ENCODE data around the gene LCE2D. TPM values are rescaled to one million over a fixed set of nuclear protein-coding genes. Genes with fewer than 3 reads are reported as not detected.
"Not testable (repeated sequence)": the region's sequence is repeated elsewhere in the genome, so short reads cannot be mapped to it uniquely, and the experiment has no call there.

Gene LCE2D, protein sequence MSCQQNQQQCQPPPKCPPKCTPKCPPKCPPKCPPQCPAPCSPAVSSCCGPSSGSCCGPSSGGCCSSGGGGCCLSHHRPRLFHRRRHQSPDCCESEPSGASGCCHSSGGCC
- total RNA-seq = not detected in 2 replicates

GRCh38 chr1:152663098-152663497, at the start of gene LCE2D:
TSS of gene LCE2D (plus strand) at chr1:152663380. CDS start at chr1:152664106, 726 bp downstream.
- intact Hi-C loops (cut with micrococcal nuclease) = no loop called here

GRCh38 chr1:152613511-152613910, 49.7 kb upstream of the LCE2D start, which contains the start of gene LCE3B:
TSS of gene LCE3B (plus strand) at chr1:152613811. CDS start at chr1:152613811, 0 bp downstream.
- intact Hi-C loops (cut with micrococcal nuclease) = no loop called here

- intact Hi-C loops (cut with micrococcal nuclease) = no loop called here
Measured at GRCh38 chr1:152621993-152622392, 41.2 kb upstream of the LCE2D start.

DNA sequence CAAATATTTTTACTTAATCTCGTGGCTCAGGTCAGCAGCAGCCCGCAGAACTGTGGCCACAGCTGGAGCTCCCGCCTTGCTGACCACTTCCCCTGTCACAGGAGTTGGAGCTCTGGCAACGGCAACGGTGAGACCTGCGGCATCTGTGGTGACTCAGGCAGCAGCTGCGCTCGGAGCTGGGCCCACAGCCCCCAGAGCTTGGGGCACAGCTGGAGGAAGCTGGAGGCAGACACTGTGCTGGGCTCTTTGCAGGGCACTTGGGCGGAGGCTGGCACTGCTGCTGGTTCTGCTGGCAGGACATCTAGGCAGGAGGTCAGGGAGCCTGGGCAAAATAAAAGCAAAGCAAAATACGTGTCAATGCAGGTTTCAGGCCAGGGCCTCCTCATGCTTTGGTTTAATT, 40.4 kb upstream of the LCE2D start, which contains the start of gene LCE3A:
Gene LCE3A, minus strand, starts transcription at position 301 of the 400 bp plus-strand sequence. Its CDS starts 0 bp downstream, at position 301.
- intact Hi-C loops (cut with micrococcal nuclease) = no loop called here

GRCh38 chr1:152623203-152623844, 39.9 kb upstream of the LCE2D start:
- intact Hi-C loops (cut with micrococcal nuclease) = no loop called here

DNA sequence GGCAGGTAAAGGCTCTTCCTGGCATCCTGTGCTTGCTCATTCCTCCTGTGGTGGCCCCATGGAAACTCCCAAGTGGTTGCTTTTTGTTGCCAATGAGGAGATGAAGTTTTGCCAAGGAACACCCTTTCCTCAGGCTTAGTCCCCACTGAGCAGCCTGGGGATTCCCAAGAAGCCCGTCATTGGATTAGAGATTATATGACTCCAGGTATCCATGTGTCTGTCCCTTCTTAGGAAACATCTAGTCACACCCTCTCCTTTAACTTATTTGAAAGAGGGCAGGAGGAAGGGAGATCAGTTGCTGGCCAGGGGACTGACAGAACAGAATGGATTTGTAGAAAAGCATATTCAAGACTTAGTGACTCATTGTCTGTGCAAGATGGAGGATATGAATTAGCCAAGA, 36.4 kb upstream of the LCE2D start:
- intact Hi-C loops (cut with micrococcal nuclease) = no loop called here

DNA sequence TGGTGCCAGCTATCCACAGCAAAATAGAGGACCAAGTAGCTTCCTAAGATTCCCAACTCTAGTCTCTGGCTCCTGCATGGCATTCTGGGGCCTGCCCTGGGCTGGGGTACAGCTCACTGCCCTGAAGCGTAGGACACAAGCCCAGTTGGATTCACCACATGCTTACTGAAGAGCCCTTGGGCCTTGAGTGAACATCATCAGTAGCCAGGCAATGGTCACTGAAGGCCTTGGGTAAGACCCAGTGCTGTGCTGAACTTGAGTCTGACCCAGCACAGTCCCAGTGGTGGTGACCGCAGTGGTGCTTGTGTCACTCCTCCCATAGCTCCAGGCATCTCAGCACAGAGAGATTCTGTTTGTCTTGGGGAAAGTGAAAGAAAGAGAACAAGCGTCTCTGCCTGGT, 32.6 kb upstream of the LCE2D start:
- intact Hi-C loops (cut with micrococcal nuclease) = no loop called here

DNA sequence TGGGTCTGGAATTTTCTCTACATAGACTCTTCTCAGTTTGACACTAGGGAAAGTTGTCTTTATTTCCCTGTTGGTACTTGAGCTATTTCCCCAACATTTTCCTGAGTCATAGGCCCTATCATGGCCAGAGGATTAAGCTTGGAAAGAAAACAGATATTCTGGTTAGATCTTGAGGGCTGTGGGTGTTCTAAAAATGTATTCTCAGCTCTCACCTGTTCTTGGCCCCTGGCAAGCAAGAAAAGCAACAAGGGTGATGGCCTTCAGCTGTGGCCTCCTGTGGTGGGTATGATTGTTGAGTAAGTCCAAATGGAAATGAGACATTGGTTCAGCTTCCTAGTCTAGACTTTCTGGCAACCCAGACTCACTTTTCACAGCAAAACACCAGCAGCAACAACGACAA, 22.8 kb upstream of the LCE2D start:
- intact Hi-C loops (cut with micrococcal nuclease) = no loop called here

- intact Hi-C loops (cut with micrococcal nuclease) = no loop called here
Measured at GRCh38 chr1:152643945-152644344, 19.2 kb upstream of the LCE2D start.

DNA sequence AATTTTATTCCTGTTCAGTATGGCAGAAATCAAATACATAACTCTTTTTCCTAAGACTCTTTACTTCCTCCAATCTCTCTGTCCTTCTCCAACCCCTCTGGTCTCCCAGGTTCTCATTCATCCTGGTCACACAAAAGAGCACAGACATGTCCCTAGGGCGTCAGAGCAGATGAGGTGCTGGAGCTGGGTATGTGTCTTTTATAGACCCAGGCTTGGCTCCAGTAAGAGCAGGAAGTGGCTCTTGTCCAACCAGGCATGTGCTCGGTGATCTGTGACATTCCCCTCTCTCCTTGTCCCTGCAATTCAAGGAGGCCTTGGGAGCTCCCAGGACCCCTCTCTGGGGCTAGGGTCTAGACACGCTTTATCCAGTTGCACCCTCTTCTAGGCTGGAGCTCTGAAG, 18.0 kb upstream of the LCE2D start:
- intact Hi-C loops (cut with micrococcal nuclease) = no loop called here

DNA sequence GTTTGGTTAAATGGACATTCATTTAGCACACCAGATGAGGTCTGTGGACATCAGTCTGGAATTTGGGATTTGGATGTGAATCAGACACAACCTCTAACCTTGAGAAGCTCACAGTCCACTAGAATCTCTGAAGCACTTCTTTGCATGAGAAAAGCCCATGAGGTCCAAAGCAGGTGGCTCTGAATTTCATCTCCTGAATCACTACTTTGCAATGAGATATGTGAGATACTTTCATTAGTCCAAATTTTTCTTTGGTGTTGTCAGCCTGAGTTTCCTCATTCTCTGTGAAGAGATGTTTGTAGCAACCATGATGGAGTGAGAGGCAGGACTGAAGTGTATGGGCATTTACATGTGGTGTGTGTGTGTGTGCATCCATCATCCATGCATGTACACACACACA, 16.5 kb upstream of the LCE2D start:
- intact Hi-C loops (cut with micrococcal nuclease) = no loop called here

GRCh38 chr1:152654110-152654509, 9.1 kb upstream of the LCE2D start:
- intact Hi-C loops (cut with micrococcal nuclease) = loop anchor here (5.0 kb wide), 1 partner anchor 568 kb away; no protein-coding TSS in a partner anchor

DNA sequence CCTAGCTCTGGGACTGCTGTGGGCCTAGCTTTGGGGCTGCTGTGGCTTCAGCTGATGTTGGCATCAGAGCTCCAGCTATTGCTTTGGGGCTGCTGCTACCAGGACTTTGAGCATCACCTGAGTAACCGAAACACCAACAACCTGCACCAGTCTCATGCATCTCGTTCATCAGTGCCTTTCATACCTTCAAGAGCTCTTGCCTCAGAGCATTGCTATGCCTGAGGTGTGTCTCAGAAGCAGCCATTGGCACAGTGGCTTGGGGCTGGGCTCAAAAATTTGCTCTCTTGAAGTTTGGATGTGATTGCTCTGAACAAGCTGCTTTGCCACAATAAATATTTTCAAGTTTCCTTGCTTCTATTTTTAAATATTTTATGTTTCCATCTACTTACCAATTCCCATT, 6.7 kb upstream of the LCE2D start:
- intact Hi-C loops (cut with micrococcal nuclease) = no loop called here

DNA sequence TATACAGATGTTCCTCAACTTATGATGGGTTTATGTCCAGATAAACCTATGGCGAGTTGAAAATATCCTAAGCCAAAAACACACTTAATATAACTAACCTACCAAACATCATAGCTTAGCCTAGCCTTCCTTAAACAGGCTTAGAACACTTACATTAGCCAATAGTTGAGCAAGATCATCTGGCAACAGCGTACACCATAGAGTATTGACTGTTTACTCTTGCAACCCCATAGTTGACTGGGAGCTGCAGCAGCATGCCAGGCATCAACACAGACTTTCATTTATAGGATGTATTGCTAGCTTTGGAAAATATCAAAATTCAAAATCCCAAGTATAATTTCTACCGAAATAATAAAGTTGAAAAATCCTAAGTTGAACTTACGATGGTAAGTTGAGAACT, 5.5 kb upstream of the LCE2D start:
- intact Hi-C loops (cut with micrococcal nuclease) = no loop called here

GRCh38 chr1:152658649-152659048, 4.5 kb upstream of the LCE2D start:
- intact Hi-C loops (cut with micrococcal nuclease) = no loop called here

- intact Hi-C loops (cut with micrococcal nuclease) = not testable (repeated sequence)
Measured at GRCh38 chr1:152666171-152666570, 3.0 kb downstream of the LCE2D start.

DNA sequence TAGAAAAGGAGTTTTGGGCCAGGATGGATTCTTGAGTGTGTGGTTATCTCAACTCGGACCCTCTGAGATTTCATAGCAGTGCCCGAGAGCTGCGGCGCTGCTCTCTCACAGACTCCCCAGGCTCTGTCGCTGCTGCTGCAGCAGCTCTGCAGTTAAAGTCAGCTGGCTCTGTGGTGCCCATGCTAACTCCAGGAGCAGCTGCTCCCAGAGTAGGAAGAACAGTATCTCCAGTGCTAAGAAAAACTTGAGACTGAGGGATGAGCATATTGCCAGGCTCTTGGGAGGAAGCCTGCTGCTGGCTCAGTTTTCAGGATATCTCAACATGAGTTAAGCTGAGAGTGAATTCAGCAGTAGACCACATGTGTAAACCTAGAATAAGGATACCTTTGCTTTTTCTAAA, 4.5 kb downstream of the LCE2D start:
- intact Hi-C loops (cut with micrococcal nuclease) = no loop called here

DNA sequence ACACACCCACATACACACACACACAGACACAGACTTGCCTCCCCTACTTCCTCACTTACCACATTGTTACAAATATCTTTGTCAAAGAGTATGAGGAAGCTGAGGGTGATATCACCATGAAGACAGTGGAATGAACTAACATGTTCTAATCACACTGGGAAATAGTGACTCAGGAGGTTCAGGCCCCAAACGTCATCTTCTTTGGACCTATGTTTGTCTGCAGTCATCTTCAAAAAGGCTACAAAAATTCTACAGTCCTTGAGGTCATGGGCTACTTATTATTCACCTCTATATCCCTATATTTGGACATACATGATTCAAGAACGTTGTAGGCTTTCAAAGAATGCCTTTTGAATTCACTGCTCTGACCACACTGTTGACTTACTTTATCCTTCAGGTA, 9.8 kb downstream of the LCE2D start:
- intact Hi-C loops (cut with micrococcal nuclease) = no loop called here

DNA sequence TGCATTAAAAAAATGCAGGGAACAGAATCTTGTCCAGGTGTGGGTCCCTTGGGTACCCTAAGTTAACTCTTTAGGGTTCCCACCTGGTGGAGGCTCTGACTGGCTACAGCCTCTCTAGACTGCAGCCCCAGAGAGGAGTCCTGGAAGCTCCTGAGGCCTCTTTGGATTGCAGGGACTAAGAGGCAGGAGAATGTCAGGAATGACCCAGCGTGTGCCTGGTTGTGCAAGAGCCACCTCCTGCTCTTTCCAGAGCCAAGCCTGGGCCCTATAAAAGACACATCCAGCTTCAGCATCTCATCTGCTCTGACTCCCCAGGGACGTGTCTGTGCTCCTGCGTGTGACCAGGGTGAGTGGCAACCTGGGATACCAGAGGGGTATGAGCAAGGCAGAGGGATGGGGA, 11.8 kb downstream of the LCE2D start, which contains the start of gene LCE2C:
Gene LCE2C, plus strand, starts transcription at position 297 of the 400 bp plus-strand sequence. CDS start 737 bp downstream, outside the sequence.
- intact Hi-C loops (cut with micrococcal nuclease) = not testable (repeated sequence)

DNA sequence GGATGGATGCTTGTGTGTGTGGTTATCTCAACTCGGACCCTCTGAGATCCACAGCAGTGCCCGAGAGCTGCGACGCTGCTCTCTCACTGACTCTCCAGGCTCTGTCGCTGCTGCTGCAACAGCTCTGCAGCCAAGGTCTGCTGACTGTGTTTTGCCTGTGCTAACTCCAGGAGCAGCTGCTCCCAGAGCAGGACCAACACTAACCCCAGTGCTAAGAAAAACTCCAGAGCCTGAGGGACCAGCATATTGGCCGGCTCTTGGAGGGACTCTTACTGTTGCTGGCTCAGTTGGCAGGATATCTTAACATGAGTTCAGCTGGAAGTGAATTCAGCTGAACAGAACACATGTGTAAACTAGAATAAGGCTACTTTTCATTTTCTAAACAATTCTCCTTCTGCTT, 16.3 kb downstream of the LCE2D start:
- intact Hi-C loops (cut with micrococcal nuclease) = no loop called here

DNA sequence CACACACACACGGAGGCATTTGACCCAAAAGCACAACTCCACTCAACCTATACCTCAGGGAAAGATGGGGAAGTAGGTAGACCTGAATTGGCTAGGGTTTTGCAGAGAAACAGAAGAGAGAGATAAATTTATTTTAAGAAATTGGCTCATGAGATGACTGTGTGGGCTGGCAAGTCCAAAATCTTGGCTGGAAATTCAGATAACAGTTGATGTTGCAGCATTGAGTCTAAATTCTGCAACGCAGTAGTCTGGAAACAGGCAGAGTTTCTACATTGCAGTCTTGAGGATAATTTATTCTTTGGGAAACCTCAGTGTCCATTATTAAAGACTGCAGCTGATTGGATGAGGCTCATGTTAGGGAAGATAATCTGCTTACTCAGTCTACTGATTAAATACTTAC, 18.4 kb downstream of the LCE2D start:
- intact Hi-C loops (cut with micrococcal nuclease) = no loop called here

GRCh38 chr1:152683846-152684245, 20.7 kb downstream of the LCE2D start:
- intact Hi-C loops (cut with micrococcal nuclease) = no loop called here

DNA sequence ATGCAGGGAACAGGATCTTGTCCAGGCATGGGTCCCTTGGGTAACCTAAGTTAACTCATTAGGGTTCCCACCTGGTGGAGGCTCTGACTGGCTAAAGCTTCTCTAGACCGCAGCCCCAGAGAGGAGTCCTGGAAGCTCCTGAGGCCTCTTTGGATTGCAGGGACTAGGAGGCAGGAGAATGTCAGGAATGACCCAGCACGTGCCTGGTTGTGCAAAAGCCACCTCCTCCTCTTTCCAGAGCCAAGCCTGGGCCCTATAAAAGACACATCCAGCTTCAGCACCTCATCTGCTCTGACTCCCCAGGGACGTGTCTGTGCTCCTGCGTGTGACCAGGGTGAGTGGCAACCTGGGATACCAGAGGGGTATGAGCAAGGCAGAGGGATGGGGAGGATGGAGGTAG, 22.6 kb downstream of the LCE2D start, which contains the start of gene LCE2B:
Gene LCE2B, plus strand, starts transcription at position 301 of the 400 bp plus-strand sequence. CDS start 721 bp downstream, outside the sequence.
- intact Hi-C loops (cut with micrococcal nuclease) = not testable (repeated sequence)

Data from T-helper 2 cell treated with Interferon-gamma antibody and Interleukin-4, amounts not matched to agents 100 ng/mL and 5 ng/mL, for 36 hours (primary cell).